NCI-H2107 (cell line): ENCODE measurements around the gene PCBP3.
"Not testable (repeated sequence)": the region's sequence is repeated elsewhere in the genome, so short reads cannot be mapped to it uniquely, and the experiment has no call there.

Source experiments
- DNase-seq: peaks from one replicate; lab custom pipeline; 2025; lab: John Stamatoyannopoulos, UW

PCBP3 gene

GRCh38 chr21:45845063-45845769, 201.7 kb downstream of the PCBP3 start:
- DNase-seq: no peak

DNA sequence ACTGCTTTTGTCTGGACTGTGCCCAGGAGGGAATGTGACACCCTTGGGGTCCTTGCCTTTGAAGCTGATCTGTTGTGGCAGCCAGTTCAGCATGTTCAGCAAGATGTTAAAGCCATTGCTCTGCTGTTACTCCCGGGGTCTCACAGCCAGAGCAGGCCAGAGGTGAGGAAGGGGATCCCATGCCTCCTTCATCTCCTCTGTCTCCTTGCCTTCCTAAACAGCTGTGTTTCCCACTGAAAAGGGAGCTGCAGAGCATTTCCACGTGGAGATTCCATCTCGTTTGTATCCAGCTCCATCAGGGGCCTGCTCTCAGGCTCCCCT, 202.2 kb downstream of the PCBP3 start:
- no peak for DNase-seq

DNA sequence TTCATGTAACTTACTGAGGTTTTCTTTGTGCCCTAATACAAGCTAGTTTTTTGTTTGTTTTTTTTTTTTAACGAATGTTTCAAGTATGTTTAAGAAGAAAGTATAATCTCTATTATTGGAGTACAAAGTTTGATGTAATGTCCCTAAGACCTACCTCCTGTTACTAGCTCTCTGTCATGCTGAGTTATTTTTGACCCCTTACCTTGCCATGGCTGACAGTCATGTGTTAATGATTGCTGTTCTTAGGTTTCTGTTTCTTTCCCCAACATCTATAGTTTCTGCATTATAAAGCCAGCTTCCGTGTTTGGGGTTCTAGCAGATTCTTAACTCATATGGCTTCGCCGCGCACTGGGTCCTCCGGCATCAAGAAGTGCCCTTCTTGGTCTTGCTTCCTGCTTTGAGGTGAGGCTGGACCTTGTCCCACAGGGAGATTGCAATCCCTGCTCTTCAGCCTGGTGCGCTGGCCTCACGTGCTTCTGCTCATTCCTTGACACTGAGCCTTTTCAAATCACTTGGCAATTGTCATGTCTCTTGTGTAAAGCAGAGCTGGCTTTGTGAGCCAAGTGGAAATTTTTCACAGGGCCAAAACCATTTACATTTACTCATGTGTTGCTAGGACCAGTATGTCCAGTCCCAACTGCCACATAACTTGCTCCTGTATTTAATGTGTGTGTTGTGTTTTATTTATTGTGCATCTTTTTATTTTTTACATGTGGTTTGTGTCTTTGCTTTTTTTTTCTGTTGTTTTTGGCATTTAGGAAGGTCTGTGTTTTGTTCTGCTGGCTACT, 203.0 kb downstream of the PCBP3 start:
- no peak for DNase-seq

GRCh38 chr21:45847870-45848269, 204.3 kb downstream of the PCBP3 start:
- DNase-seq: no peak

GRCh38 chr21:45848331-45848730, 204.8 kb downstream of the PCBP3 start:
- DNase-seq: no peak

GRCh38 chr21:45848805-45849204, 205.3 kb downstream of the PCBP3 start:
- no peak for DNase-seq

GRCh38 chr21:45849651-45850050, 206.1 kb downstream of the PCBP3 start:
- DNase-seq: no peak

DNA sequence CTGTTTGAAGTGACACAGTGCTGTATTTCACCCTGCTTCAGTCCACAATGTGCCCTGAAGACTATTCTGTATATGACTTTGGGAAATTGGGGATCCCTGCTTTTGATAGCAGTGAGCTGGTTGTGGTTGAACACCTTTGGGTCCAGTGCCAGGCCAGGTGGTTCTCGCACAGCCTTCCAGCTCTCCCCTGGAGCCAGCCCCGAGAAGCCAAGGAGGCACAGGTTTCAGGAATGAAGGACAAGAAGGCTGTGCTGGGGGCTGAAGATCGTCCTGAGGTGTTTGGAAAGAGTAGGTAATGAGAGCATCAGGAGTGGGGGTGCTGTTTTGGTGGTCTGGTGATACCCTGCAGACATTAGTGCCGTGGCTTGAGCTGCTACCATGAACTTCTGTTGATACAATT, 206.7 kb downstream of the PCBP3 start:
- no peak for DNase-seq

- not testable (repeated sequence) for DNase-seq
These were observed 208.9 kb downstream of the PCBP3 start for GRCh38 chr21:45852386-45852785.

- no peak for DNase-seq
These were observed 209.4 kb downstream of the PCBP3 start for GRCh38 chr21:45852886-45853400.

DNA sequence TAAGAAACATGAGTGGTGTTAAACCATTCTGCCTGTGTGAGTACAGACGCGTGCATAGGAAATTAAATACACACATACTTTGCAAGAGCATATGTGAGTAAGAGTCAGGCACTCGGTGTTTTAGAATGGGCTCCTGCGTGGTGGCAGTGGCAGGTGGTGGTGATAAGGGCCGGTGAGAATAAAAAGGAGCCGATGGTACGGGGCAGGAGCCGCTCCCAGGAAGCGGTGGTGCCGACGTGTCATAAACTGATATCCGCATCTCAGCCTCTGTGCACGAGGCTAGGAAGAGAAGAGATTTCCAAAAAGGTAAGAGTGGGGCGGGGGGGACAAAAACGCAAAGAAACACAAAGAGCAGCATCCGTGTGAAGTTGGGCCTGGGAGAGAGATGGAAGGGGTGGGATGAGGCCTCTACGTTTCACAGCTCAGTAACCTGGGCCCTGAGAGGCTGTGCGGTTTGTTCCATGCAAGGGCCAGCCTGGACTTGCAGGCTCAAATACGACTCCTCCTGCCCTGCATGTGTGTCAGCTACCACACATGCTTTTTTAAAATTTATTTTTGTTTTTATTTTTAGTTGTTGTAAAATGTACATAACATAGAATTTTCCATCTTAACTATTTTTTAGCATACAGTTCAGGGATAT, 210.3 kb downstream of the PCBP3 start:
- DNase-seq: no peak

- no peak for DNase-seq
These were observed 211.2 kb downstream of the PCBP3 start for GRCh38 chr21:45854690-45855247.

- no peak for DNase-seq
These were observed 211.8 kb downstream of the PCBP3 start for GRCh38 chr21:45855248-45855811.

DNA sequence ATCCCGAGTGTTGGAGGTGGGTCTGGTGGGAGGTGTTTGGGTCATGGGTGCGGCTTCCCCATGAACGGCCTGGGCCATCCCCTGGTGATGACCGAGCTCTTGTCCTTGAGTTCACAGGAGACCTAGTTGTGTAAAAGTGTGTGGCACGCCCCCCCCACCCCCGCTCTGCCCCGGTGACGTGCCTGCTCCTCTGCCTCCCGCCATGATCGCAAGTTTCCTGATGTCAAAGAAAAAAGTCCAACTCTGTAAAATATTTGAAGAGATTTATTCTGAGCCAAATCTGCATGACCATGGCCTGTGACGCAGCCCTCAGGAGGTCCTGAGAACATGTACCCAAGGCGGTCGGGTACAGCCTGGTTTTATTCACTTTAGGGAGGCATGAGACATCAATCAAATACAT, 212.9 kb downstream of the PCBP3 start:
- no peak for DNase-seq

GRCh38 chr21:45856906-45857305, 213.4 kb downstream of the PCBP3 start:
- DNase-seq: no peak

DNA sequence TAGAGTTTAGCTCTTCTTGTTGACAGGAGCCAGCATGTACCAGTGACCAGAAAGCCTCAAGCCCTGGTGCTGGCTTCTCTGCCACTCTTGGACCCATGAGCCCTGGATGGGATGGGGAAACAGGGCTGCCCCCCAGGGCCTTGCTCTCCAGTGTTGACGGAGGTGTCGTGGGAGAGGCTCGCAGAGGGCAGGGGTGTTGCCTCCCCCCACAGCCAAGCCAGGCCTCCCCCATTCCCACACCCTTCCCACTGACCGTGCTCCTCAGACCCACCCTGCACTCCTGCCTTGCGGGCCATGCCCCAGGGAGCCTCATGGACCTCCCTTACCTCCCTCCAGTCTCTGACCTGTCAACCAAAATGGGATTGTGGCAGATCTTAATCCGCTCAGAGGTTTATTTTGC, 214.2 kb downstream of the PCBP3 start:
- no peak for DNase-seq

DNA sequence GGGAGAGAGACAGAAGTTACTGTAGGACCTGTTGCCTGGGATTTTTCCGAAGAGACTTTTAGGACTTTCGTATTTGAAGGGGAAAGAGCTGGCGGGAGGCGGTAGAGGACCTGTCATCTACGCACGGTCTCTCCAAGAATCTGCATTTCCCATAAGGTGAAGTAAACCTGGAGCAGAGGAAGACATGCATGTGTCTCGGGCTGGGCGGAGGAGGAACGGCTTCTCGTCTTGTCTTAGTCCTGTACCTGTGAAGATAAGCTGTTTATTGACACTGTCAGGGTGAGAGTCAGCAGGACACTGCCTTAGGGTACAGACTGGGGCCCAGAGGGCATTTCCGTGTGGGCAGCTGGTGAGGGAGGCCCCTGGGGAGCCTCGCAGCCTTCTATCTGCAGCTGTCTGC, 214.7 kb downstream of the PCBP3 start:
- no peak for DNase-seq

- DNase-seq: no peak
These were observed 215.7 kb downstream of the PCBP3 start for GRCh38 chr21:45859041-45859761.

GRCh38 chr21:45859762-45860357, 216.3 kb downstream of the PCBP3 start:
- no peak for DNase-seq

GRCh38 chr21:45860493-45861155, 217.1 kb downstream of the PCBP3 start:
- no peak for DNase-seq
